Heart right ventricle (tissue), 16 donors: ENCODE data around the gene FTO. TPM values are rescaled to one million over a fixed set of nuclear protein-coding genes. Genes with fewer than 3 reads are reported as not detected.
A peak's percentile ranks its signal among the peaks of the same experiment; 100 is the strongest.

Experiments used
- ATAC-seq, 8 donors: fragments of 200-7000 bp; cut with Tn5 transposase; one replicate each; pipeline ENCODE4 v1.9.1; 2020; ENCODE audit warnings: mild to moderate bottlenecking in 8 of 8, moderate library complexity in 8 of 8, moderate number of reproducible peaks in 1 of 8
- DNase-seq, 2 donors: peaks; one replicate each; pipeline ENCODE4 v3.0.0-alpha.2; 2020
- H3K27ac ChIP-seq, 10 donors: fragments of 200-600 bp; sonication (generic) in 2 of 10; one replicate each; pipeline versions ENCODE4 v1.5.0 to v1.8.0; 2020 to 2022; ENCODE audit warnings: mild to moderate bottlenecking in 3 of 10
- H3K27me3 ChIP-seq, 7 donors: fragments of 200-600 bp; one replicate each; pipeline ENCODE4 v1.8.0; 2021 to 2022; ENCODE audit warnings: mild to moderate bottlenecking in 2 of 7
- H3K36me3 ChIP-seq, 9 donors: fragments of 200-600 bp; sonication (generic) in 1 of 9; one replicate each; pipeline versions ENCODE4 v1.5.0 to v1.8.0; 2020 to 2022; ENCODE audit warnings: mild to moderate bottlenecking in 2 of 9
- H3K4me1 ChIP-seq, 9 donors: fragments of 200-600 bp; sonication (generic) in 1 of 9; one replicate each; pipeline versions ENCODE4 v1.5.0 to v1.8.0; 2020 to 2022; ENCODE audit warnings: mild to moderate bottlenecking in 4 of 9
- H3K4me3 ChIP-seq, 10 donors: fragments of 200-600 bp; sonication (generic) in 2 of 10; one replicate each; pipeline versions ENCODE4 v1.5.0 to v1.8.0; 2020 to 2022; ENCODE audit warnings: mild to moderate bottlenecking in 7 of 10, moderate library complexity in 2 of 10
- H3K9me3 ChIP-seq, 11 donors: fragments of 200-600 bp in 10 of 11; sonication (generic) in 2 of 11; one replicate each; pipeline versions ENCODE4 v1.5.0 to v1.8.0; 2013 to 2022; ENCODE audit warnings: mild to moderate bottlenecking in 2 of 11, control low read depth in 1 of 11, moderate library complexity in 1 of 11
- CTCF ChIP-seq, 9 donors: fragments of 200-600 bp; sonication (generic) in 2 of 9; IDR thresholded peaks; one replicate each; pipeline versions ENCODE4 v1.5.0 to v1.8.0; 2021 to 2022; ENCODE audit warnings: antibody characterized with exemption in 9 of 9, mild to moderate bottlenecking in 5 of 9, moderate library complexity in 1 of 9
- WGBS, 2 donors: extraction: QIAGEN DNeasy Blood & Tissue Kit; methylation state at CpG; one replicate each; pipeline ENCODE4 v1.1.7; 2013; ENCODE audit warnings: inconsistent platforms in 1 of 2; 5-methylcytosine and 5-hydroxymethylcytosine counted together
- intact Hi-C, 10 donors: fragments of 100-400 bp; cut with DNase I; formaldehyde crosslinking; loops; one replicate each; pipeline versions ENCODE4 v1.11.1 to v1.14.2; 2022
- polyA plus RNA-seq, 2 donors: library from polyadenylated mRNA; stranded (reverse); fragments of 200-250 nt; gene quantifications; one replicate each; pipeline ENCODE4 v1.2.3, GENCODE V29; 2013
- total RNA-seq, 10 donors: library from RNA; stranded (reverse); fragmentation: NEBNext Ultra II Directional in 3 of 10; extraction: Animal tissue kit (Norgen Biotek cat#: 25700) in 3 of 10; gene quantifications; one replicate each; pipeline versions ENCODE4 v1.2.1 to v1.2.4, GENCODE V29; 2021 to 2023
- donor health status: Arrhythmogenic right ventricular cardiomyopathy.
- donor health status: ischemic (EF 13 %, LVEDD 7.1; RV severe dilation, severe dysfunction).
- donor health status: healthy with polysubstance abuse.
- donor health status: DM: no; HTN: yes; CAD: no.
- donor health status: DM: no; HTN: no; CAD: no.
- donor health status: ischemic (EF 25% LVEDD 6.9; RV normal size, moderate dysfunction).
- donor health status: ischemic (EF 25% LVEDD 5.7; RV mildly dilated, moderate dysfunction).
- donor health status: healthy.
- donor health status: DM: yes; HTN: yes; CAD: no.
- donor health status: Ischemic cardiomyopathy.
- donor health status: ischemic (EF 35%, LVEDD 5.7; RV mildly dilated, moderate dysfunction).
- donor health status: nonischemic (EF 11% LVEDD 7.7; RV severe dilation, severe dysfunction).
- donor health status: DM: yes; HTN: yes; CAD: no.
- donor health status: PGD.
- donor health status: ischemic (EF 29% LVEDD 5.4; RV normal size, mild dysfunction).
- donor health status: nonischemic (EF 23%, LVEDD 6.1; RV moderate dilation, normal function).

FTO gene
- total and polyA plus RNA-seq, 12 donors = 8.5 to 103 (median 90.0) TPM

GRCh38 chr16:54185045-54185444 is 481.1 kb downstream of the FTO start:
- Histone ChIP-seq H3K27ac (no peak overlapping the region), H3K36me3 (no peaks in the 10 kb centered on the region), H3K4me3 (no peak overlapping the region), H3K27me3 (peaks cover 0 to 6% (median 0%) of the 10 kb centered on the region in 7 donors), H3K9me3 (no peaks in the 10 kb centered on the region), H3K4me1 (no peaks in the 10 kb centered on the region)
- no peak for TF ChIP-seq CTCF (IDR thresholded peaks at IDR 0.05)
- no peak for DNase-seq
- intact Hi-C loops = loop anchor here in 1 of 10 donors (5.0 kb wide), 1 partner anchor 617 kb away; no protein-coding TSS in a partner anchor
- ATAC-seq = no peak
- 95 to 98% methylated on average over 2 of the region's 2 CpGs for WGBS, 2 donors

- no peak overlapping the region for H3K4me3 ChIP-seq
Observed at GRCh38 chr16:54191163-54191562, 487.2 kb downstream of the FTO start.

GRCh38 chr16:54191592-54191991 is 487.6 kb downstream of the FTO start:
- Histone ChIP-seq H3K9me3 (peaks cover 0 to 8% (median 0%) of the 10 kb centered on the region in 11 donors), H3K36me3 (no peaks in the 10 kb centered on the region), H3K4me1 (peaks cover 0 to 20% (median 13%) of the 10 kb centered on the region in 9 donors), H3K4me3 (no peak overlapping the region), H3K27me3 (peaks cover 0 to 6% (median 0%) of the 10 kb centered on the region in 7 donors), H3K27ac (no peak overlapping the region)
- WGBS, 2 donors = 76 to 82% methylated on average over 3 of the region's 3 CpGs
- TF ChIP-seq CTCF (IDR thresholded peaks at IDR 0.05) = no peak
- intact Hi-C loops = loop anchor here in 7 of 10 donors (5.0 to 10.0 kb wide), 14 partner anchors 76 to 753 kb away; partner anchors contain the start of genes IRX3 (in 3 of the 7) and IRX5 (in 2 of the 7)
- DNase-seq (no peak), ATAC-seq (no peak)

More at GRCh38 chr16:54191163-54191562, 487.2 kb downstream of the FTO start:
- intact Hi-C loops = loop anchor here in 7 of 10 donors (5.0 to 10.0 kb wide), 14 partner anchors 76 to 754 kb away; partner anchors contain the start of genes IRX3 (in 3 of the 7) and IRX5 (in 2 of the 7)
- no peaks in the 10 kb centered on the region for H3K36me3 ChIP-seq
- ATAC-seq = no peak
- no peak overlapping the region for H3K27ac ChIP-seq
- H3K4me1 ChIP-seq = peaks cover 0 to 20% (median 13%) of the 10 kb centered on the region in 9 donors
- WGBS, 2 donors = 79 to 83% methylated on average over 2 of the region's 2 CpGs
- no peak for DNase-seq
- H3K9me3 ChIP-seq = peaks cover 0 to 8% (median 0%) of the 10 kb centered on the region in 11 donors
- peaks cover 0 to 6% (median 0%) of the 10 kb centered on the region in 7 donors for H3K27me3 ChIP-seq
- no peak for TF ChIP-seq CTCF (IDR thresholded peaks at IDR 0.05)

GRCh38 chr16:54193013-54193664 is 489.2 kb downstream of the FTO start:
- intact Hi-C loops = loop anchor here in 7 of 10 donors (5.0 to 10.0 kb wide), 14 partner anchors 74 to 752 kb away; partner anchors contain the start of genes IRX3 (in 3 of the 7) and IRX5 (in 2 of the 7)
- peak overlapping the region in 4 of 10 donors; percentile 20 to 47 (median 44) for H3K4me3 ChIP-seq
- ATAC-seq (no peak), DNase-seq (no peak)
- H3K4me1 ChIP-seq = peaks cover 0 to 25% (median 13%) of the 10 kb centered on the region in 9 donors
- H3K27me3 ChIP-seq = peaks cover 0 to 2% (median 0%) of the 10 kb centered on the region in 7 donors
- no peaks in the 10 kb centered on the region for H3K36me3 ChIP-seq
- H3K27ac ChIP-seq = peak overlapping the region in 9 of 10 donors; percentile 76 to 91 (median 87)
- no peak for TF ChIP-seq CTCF (IDR thresholded peaks at IDR 0.05)
- 57 to 68% methylated on average over 9 of the region's 9 CpGs for WGBS, 2 donors
- peaks cover 0 to 8% (median 0%) of the 10 kb centered on the region in 11 donors for H3K9me3 ChIP-seq
